Measurements from ENCODE around the gene CBLB.
"Not testable (repeated sequence)": the region's sequence is repeated elsewhere in the genome, so short reads cannot be mapped to it uniquely, and the experiment has no call there.

The CBLB gene

DNA sequence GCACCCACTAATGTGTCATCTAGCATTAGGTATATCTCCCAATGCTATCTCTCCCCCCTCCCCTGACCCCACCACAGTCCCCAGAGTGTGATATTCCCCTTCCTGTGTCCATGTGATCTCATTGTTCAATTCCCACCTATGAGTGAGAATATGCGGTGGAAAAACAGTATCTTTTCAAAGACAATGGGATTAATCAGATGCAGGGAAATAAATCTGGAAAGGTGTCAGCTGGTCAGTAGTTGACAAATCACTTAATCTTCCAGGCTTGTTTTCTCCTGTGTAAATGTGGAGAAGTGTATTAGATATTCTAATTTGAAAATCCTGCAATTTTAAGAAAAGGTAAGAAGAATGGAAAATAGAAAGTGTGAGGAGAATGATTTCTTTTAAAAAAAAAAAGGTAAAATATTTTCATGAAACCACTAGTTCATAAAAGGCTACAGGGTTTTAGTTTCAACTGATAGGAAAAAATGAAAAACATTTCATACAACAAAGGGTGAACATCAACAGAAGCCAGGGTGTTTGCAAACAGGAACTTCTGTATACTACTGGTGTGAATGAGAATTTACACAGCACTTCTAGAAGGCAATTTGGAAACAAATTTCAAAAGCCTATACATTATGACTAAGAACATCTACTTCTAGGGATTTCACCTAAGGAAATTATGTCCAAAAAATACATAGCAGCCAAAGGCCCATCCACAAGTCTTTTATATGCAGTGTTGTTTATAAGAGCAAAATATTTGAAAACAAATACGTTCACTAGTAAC lies 113.5 kb downstream of the CBLB start:
- no peak for DNase-seq (ENCODE audit: low read depth, low spot score)

DNA sequence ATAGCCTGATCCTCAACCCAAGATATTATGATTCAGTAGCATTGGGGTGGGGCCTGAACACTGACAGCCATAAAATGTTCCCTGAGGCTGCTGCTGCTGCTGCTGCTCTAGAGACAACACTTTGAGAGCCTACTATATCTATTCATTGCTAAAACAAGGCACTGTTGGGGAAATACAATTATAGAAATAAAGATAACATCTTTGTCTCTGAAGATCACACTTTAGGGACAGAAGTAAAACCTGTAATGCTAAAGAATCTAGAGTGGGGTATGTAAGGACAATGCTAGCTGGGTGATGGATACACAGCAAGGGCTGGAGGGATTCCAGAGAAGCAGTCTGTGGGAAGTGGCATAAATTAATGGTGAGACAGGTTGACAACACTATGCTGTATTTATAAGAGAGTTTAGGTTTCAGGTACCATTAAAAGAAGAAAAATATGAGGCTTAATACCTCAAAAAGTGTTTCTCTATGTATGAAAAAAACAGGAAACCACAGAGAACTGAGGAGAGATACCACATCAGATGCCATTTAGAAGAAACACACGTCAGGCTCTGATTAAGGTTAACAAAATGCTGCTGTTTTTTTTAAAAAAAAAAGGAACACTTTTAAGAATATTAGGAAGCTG lies 115.9 kb downstream of the CBLB start:
- no peak for DNase-seq (ENCODE audit: low read depth, low spot score)

DNA sequence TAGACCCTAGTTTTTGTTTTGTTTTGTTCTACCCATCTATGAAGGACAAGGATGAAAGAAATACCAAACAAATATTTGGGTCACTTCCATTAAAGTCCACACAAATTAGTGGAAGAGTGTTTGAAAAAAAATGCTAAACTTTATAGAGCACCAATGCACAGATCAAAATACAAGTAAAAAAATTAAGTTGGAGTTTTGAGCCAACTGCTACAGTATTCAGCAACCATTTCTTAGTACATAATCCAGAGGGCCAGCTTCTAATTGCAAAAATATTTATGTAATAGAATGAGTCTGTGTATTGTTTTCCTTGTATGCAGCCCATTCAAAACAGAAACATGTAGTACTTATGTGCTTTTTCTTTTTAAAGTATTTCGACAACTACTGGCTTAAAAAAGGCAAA lies 121.1 kb downstream of the CBLB start:
- DNase-seq (ENCODE audit: low read depth, low spot score), result no peak

DNA sequence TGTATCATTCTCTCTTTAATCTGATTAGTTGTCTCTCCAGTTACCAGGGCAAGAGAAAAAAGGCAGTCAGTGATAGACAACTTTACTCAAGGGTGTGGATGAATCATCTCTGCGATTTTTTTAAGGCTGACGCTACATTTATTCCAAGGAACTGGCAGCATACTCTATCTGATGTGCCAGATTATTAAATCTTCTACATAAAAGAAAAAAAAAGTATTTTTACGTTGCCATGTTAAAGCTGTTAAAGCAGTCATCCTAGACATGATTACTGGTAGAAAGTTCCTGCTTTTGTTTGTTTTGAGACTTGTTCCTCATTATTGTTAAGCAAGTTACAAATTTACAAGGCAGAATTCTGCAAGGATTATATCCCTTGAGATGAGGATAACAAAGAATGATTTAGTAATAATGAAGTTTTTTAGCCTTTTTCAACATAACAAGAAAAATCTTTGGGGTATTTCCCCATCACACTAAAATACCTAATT lies 121.7 kb downstream of the CBLB start:
- no peak for DNase-seq (ENCODE audit: low read depth, low spot score)

- DNase-seq (ENCODE audit: low read depth, low spot score), result no peak
These were observed 122.4 kb downstream of the CBLB start for GRCh38 chr3:105746231-105746996.

DNA sequence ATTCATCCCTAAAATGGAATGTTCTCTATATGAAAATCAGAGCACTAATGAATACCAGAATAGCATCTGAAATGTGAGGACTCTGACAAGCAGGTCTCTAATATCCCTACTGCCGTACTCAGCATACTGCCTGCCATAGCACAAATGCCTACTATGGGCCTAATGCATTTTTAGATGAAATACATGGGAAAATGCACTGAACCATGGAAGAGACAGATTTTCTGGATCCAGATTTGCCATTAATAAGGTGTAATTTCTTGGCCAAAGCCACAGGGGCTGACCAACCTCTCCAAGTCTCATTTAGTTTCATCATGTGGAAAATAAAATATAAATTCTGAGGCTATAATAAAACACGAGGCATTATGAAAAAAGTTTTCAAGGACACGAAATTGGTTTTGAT lies 123.8 kb downstream of the CBLB start:
- DNase-seq (ENCODE audit: low read depth, low spot score), result no peak

- no peak for DNase-seq (ENCODE audit: low read depth, low spot score)
These were observed 124.6 kb downstream of the CBLB start for GRCh38 chr3:105744202-105744601.

DNA sequence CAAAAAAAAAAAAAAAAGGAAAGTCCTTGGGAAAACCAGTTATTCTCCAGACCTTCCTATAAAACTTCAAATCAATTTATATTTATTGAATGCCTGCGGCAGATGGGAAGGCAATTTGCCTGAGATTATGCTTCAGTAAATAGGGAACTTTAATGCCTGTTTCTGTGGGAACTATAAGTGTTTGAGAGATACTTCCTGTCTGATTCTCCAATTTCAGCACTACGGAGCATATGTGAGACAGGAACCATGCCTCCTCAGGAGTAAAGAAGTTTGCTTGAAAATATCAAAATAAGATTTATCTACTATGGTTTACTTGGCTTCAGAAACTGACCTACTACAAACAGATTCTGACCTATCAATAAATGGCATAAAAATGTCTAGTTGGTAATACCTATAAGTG lies 135.5 kb downstream of the CBLB start:
- DNase-seq (ENCODE audit: low read depth, low spot score), result no peak

DNA sequence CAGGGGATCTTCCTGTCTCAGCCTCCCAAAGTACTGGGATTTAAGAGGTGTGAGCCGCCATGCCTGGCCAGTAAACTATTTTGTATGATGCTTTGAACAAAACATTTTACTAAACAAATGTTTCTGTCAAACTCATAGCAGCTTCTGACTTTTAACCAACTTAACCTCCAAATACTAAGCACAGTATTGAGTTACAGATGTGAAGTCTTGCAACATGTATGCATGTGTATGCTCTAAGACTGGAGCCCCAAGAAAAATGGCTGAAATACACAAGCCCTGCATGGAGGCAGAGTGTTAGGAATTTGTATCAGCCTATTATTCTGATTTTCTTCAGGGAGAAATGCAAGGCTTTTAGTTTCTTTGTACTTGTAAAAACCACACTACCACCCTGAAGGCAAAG lies 137.1 kb downstream of the CBLB start:
- no peak for DNase-seq (ENCODE audit: low read depth, low spot score)

DNA sequence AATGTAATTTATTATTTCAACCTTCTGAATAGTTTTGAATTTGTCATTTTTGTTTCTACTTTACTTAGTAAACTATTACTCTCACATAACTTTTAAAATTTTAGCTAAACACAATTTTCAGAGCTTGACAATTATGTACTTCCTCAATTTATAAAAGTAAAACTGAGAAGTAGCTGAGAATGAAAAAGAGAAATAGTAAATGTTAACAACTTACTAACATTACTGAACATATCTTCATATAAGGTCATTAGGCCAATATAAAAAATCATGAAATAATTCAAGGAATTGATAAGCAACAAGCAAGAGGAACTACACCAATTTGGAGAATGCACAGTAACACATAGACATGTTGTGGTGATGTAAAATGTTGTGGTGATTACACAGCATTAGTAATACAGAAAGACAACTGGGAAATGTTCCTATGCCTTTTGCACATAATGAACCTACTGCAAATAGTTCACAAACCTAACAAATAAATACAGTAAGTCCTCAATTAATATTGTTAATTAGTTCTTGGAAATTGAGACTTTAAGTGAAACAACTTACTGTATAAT lies 137.9 kb downstream of the CBLB start:
- DNase-seq (ENCODE audit: low read depth, low spot score), result no peak

GRCh38 chr3:105729667-105730066 lies 139.1 kb downstream of the CBLB start:
- no peak for DNase-seq (ENCODE audit: low read depth, low spot score)

DNA sequence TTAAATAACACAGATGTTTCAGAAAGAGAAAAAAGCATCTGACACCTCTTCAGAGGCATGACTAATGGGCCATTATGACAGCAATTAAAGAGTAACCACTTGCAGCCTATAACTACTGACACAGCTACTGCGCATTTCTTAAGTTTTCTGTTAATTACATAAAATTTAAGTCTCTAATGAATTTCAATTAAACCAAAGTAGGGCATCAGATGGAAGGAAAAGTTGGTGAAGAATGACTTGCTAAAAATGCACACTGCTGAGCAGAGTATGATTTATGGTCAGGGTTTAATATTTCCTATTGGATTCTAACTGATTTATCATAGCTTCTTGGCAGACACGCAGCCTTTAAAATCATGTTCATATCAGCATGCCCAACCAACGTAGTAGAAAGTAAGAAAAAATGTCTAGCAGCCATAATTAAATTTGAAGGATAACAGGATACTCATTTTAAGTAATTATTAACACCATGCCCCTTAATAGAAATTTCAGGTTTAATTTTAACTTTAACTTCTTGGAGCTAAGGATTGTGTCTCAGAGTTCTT lies 140.0 kb downstream of the CBLB start:
- DNase-seq (ENCODE audit: low read depth, low spot score), result no peak

- not testable (repeated sequence) for DNase-seq (ENCODE audit: low read depth, low spot score)
These were observed 141.8 kb downstream of the CBLB start for GRCh38 chr3:105727036-105727435.

GRCh38 chr3:105722943-105723556 lies 145.8 kb downstream of the CBLB start:
- DNase-seq (ENCODE audit: low read depth, low spot score), result no peak

GRCh38 chr3:105719791-105720190 lies 149.0 kb downstream of the CBLB start:
- DNase-seq (ENCODE audit: low read depth, low spot score), result no peak

GRCh38 chr3:105715372-105715771 lies 153.4 kb downstream of the CBLB start:
- DNase-seq (ENCODE audit: low read depth, low spot score), result peak; percentile 38

- no peak for DNase-seq (ENCODE audit: low read depth, low spot score)
These were observed 154.4 kb downstream of the CBLB start for GRCh38 chr3:105714453-105714852.

DNA sequence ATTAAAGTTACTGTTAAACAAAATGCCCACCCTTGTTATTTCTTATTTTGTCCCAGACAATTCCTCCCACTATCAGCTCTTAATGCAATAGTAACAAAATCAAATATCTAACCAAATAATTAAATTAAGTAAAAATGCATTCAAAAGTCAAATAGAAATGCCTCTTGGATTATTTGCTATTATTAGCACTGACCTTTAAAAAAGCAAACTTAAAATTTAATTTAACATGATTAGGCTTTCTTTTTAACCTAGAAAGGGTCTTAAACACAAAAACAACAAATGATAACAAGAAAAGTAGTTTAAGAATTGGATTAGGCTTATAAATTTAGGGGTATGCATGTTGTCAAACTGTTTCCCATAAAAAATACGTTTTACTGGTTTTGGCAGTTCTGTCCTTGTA lies 159.8 kb downstream of the CBLB start:
- no peak for DNase-seq (ENCODE audit: low read depth, low spot score)

DNA sequence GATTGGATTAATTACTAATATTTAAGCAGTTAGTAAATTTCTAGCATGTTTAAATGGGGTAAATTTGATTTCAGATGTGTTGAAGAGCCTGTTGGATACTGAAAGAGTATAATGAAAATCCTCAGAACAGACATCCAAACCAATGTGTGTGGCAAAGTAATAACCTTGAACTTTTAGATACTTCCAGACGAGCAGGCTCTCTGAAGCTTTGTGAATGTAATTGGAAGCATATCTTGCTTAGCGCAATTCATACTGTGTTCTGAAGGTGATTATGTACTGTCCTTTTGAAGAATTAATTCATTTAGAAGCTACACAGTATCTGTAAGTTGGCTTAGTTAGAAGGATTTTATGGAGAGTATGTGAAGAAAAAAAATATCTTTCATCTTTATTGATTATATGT lies 161.8 kb downstream of the CBLB start:
- no peak for DNase-seq (ENCODE audit: low read depth, low spot score)

GRCh38 chr3:105704726-105705410 lies 163.9 kb downstream of the CBLB start:
- no peak for DNase-seq (ENCODE audit: low read depth, low spot score)

GRCh38 chr3:105700575-105700974 lies 168.2 kb downstream of the CBLB start:
- no peak for DNase-seq (ENCODE audit: low read depth, low spot score)
